Effector memory CD4-positive, alpha-beta T cell (primary cell): Measurements from ENCODE around the gene BAIAP2L2.

Experiments used
- DNase-seq, 3 donors: peaks; one replicate each; pipeline ENCODE4 v3.0.0-alpha.2; 2020
- H3K27ac ChIP-seq: 2 replicates; pipeline ENCODE4 v1.7.0; 2013; ENCODE audit warnings: mild to moderate bottlenecking, low read length, moderate library complexity; ENCODE audit not compliant: insufficient read depth, poor library complexity, severe bottlenecking
- H3K27me3 ChIP-seq: replicated peaks from 2 replicates; pipeline ENCODE4 v1.7.0; 2013; ENCODE audit warnings: mild to moderate bottlenecking, low read length; ENCODE audit not compliant: insufficient read depth, control insufficient read depth, poor library complexity, severe bottlenecking
- H3K36me3 ChIP-seq: 2 replicates; pipeline ENCODE4 v1.7.0; 2013; ENCODE audit warnings: mild to moderate bottlenecking, low read length, moderate library complexity; ENCODE audit not compliant: control insufficient read depth, insufficient read depth
- H3K4me1 ChIP-seq: 2 replicates; pipeline ENCODE4 v1.7.0; 2013; ENCODE audit warnings: low read length, mild to moderate bottlenecking; ENCODE audit not compliant: control insufficient read depth, insufficient read depth, poor library complexity, severe bottlenecking
- H3K4me3 ChIP-seq: 2 replicates; pipeline ENCODE4 v1.7.0; 2013; ENCODE audit warnings: low read length, low read depth, mild to moderate bottlenecking; ENCODE audit not compliant: insufficient read depth, poor library complexity, severe bottlenecking
- H3K9me3 ChIP-seq: 2 replicates; pipeline ENCODE4 v1.7.0; 2013; ENCODE audit warnings: mild to moderate bottlenecking, low read length, moderate library complexity; ENCODE audit not compliant: control insufficient read depth

The BAIAP2L2 gene

DNA sequence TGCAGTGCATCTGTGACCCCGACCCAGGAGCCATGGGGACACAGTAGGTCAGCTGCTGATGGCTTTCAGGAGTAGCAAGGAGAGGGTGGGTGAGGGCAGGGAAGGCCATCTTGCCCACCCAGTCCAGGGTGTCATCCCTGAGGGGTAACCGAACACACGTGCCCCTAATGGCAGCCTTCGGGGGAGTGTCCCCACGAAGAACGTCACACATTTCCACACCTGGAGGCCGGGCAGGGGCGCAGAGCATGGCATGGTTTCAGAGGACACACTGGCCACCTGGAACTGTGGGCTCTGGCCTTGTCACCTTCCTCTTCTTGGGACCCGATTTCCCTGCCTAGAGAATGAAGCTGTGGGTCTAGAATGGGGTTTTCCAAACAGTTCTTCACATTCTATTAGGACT is 19.4 kb upstream of the BAIAP2L2 start:
- Histone ChIP-seq H3K27ac (no peak overlapping the region), H3K4me3 (no peak overlapping the region), H3K27me3 (no peaks in the 10 kb centered on the region), H3K36me3 (peaks cover 68% of the 10 kb centered on the region), H3K4me1 (no peaks in the 10 kb centered on the region), H3K9me3 (no peaks in the 10 kb centered on the region)
- DNase-seq = no peak

DNA sequence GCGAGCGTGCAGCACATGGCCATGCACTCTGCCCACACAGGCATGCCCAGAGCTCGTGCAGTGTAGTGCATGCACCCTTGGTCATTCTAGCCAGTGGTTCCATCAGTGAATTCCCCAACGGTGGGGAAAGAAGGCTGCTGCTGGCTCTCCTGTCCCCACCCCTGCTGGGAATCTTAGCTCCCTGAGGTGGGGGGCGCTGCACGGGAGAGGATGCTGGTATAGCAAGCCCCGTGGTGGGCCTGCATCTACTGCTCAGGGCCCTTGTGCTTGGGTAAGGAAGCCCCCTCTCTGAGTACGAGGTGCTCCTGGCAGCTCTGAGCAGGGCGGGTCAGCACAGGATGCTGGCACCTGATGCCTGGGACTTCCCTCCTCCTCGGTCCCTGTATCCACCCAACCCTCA is 18.5 kb upstream of the BAIAP2L2 start:
- no peak overlapping the region for H3K27ac ChIP-seq
- H3K9me3 ChIP-seq = no peaks in the 10 kb centered on the region
- DNase-seq = no peak
- no peak overlapping the region for H3K4me3 ChIP-seq
- H3K36me3 ChIP-seq = peaks cover 65% of the 10 kb centered on the region
- no peaks in the 10 kb centered on the region for H3K27me3 ChIP-seq
- no peaks in the 10 kb centered on the region for H3K4me1 ChIP-seq

DNA sequence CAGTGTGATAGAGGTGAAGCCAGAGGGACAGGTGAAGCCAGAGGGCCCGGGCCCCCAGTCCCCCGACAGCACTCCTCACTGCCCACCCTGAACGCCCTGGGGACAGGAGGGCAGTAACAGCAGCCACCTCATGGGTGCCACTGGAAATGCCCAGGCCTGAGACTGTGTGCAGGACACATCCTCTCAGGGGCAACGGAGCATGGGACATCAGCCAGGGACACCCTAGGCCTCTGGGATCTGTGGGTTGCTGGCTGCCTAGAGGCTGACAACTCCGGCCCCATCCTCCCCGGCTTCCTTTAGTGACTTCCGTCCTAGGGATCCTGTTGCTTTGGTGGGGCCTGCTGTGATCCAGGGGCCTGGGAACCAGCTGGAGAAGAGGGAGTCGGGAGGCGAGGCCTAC is 17.4 kb upstream of the BAIAP2L2 start:
- H3K36me3 ChIP-seq = peaks cover 54% of the 10 kb centered on the region

DNA sequence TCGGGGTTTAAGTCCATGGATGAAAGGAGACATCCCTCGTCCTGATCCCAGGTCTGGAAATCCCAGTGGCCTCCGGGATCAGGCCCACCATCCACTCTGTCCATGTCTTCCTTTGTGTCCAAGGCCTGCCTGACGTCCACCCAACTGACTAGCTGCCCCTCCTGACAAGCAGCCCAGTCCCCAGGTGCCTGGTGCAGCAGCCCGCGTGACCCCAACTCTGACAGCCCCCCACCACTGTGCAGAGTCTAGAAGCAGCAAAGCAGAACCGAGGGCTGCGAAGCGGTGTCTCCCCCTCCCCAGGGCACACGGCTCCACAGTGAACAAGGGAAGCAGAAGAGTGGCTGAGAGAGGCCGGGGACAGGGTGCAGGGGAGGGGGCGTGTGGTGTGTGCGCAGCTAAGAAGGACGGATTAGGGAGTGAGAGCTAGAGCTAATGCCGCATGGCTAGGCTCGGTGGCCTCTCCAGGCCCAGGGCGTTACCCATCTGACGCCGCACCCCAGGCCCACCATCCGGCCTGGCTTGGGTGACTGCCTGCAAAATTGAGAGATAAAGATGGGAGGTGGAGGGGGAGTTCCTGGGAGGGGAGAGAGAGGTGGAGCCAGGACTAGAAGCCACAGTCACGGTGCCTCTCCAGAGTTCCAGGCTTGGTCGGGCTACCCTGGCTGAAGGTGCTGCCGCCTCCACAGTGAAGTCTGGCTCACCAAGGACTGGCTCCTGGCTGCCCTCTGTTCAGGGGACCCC is 16.6 kb upstream of the BAIAP2L2 start:
- no peak overlapping the region for H3K4me3 ChIP-seq
- no peaks in the 10 kb centered on the region for H3K9me3 ChIP-seq
- no peak for DNase-seq
- H3K27ac ChIP-seq = no peak overlapping the region
- no peaks in the 10 kb centered on the region for H3K27me3 ChIP-seq
- H3K36me3 ChIP-seq = peaks cover 47% of the 10 kb centered on the region
- H3K4me1 ChIP-seq = no peaks in the 10 kb centered on the region

More for the DNA sequence above, 17.4 kb upstream of the BAIAP2L2 start:
- no peak for DNase-seq
- Histone ChIP-seq H3K4me3 (no peak overlapping the region), H3K4me1 (no peaks in the 10 kb centered on the region), H3K9me3 (no peaks in the 10 kb centered on the region), H3K27ac (no peak overlapping the region), H3K27me3 (no peaks in the 10 kb centered on the region)

DNA sequence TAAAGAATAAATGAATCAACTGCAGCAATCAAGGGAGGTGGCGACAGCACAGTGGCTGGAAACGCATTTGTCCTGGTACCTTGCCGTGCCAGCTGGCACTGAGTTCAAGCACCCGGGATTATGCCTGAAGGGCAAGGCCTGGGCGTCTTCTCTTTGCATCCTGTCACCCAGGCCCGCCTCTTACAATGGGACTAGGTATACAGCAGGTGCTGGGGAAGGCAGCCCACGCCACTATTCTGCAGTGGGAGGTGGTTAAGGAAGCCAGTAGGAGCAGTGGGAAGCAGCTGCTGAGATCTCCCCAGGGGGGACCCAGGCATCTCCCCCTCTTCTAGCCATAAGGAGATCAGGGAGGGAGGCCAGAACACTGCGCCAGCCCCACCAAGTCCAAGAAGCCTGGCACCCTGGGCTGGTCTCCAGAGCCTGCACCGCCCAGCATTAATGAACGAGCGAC is 15.3 kb upstream of the BAIAP2L2 start:
- Histone ChIP-seq H3K27ac (no peak overlapping the region), H3K4me3 (no peak overlapping the region), H3K4me1 (no peaks in the 10 kb centered on the region), H3K9me3 (no peaks in the 10 kb centered on the region), H3K27me3 (no peaks in the 10 kb centered on the region), H3K36me3 (peaks cover 42% of the 10 kb centered on the region)
- no peak for DNase-seq

DNA sequence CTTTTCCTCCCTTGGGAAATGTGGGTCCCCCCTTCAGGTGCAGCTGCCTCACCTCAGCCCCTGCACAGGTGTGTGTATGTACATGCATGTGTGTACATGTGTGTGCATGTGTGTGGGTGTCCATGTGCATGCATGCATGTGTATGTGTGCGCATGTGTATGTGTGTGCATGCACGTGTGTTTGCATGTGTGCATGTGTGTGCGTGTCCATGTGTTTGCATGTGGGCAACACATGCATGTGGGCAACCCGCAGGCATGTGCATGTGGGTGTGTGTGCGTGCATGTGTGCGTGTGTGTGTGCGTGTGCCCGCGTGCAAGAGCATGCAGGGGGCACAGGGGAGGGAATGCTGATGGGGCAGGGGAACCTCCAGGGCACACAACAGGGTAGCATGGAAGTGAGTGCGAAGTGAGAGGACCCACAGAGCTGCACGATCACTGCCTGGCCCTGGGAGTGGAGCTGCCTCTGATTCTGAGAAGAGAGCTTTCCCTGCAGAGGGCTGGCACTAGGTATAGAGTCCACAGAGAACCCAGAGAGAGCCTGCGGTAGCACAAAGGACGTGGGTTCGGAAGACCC is 14.6 kb upstream of the BAIAP2L2 start:
- Histone ChIP-seq H3K4me1 (no peaks in the 10 kb centered on the region), H3K27ac (no peak overlapping the region), H3K36me3 (peaks cover 42% of the 10 kb centered on the region), H3K4me3 (no peak overlapping the region), H3K27me3 (no peaks in the 10 kb centered on the region), H3K9me3 (no peaks in the 10 kb centered on the region)
- DNase-seq = no peak

DNA sequence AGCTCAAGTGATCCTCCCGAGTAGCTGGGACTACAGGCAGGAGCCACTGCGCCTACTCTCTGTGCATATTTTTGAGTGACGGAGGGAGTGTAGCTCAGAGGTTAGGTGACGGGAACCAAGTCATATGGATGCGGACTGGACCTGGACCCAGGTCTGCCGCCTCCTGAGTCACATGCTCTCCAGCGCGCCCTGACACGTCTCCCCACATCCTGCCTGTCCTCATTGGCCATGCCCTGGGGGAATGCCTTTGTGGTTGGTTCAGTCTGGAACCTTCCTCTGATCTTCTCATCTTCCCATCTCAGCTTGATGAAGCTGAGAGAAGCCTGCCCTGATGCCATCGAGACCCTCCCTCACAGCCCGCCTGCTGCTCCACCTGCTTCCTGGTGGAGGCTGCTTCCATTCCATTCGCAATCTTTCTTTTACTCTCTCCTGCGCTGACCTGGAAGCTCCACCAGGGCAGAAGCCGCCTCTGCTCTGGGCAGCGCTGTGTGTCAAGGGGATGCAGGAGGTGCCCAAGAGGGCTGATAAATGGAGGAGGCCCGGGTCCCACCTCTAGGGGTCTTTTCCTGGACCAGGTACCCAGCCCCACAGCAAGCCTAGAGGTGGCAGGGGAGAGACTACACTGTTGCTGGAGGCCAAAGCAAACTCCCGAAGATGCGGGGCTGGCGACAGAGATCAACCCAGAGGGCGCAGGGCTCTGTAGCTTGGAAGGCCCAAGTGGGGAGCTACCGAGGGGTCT is 13.9 kb upstream of the BAIAP2L2 start:
- Histone ChIP-seq H3K4me3 (no peak overlapping the region), H3K36me3 (peaks cover 36% of the 10 kb centered on the region), H3K4me1 (no peaks in the 10 kb centered on the region), H3K27ac (no peak overlapping the region), H3K27me3 (no peaks in the 10 kb centered on the region), H3K9me3 (no peaks in the 10 kb centered on the region)
- no peak for DNase-seq

DNA sequence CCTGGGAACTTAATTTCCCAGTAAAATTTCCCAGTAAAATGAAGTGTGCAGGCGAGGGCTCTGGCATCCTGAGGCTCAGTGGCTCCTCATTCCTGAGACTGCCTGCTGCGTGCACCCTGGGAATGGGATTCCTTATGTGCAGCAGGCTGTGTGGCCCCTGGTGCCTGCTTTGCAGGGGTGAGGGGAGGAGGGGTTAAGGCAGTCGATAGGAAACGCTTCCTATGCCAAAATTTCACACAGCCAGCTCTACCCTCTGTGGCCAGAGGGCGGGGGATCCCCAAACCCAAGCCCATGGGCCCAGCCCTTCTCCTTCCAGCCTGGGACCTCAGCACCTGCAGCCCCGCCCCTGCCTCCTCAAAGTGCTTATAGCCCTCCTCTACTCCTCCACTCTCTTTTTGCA is 12.1 kb upstream of the BAIAP2L2 start:
- H3K4me3 ChIP-seq = no peak overlapping the region
- no peaks in the 10 kb centered on the region for H3K4me1 ChIP-seq
- H3K9me3 ChIP-seq = no peaks in the 10 kb centered on the region
- no peak overlapping the region for H3K27ac ChIP-seq
- peaks cover 20% of the 10 kb centered on the region for H3K36me3 ChIP-seq
- H3K27me3 ChIP-seq = no peaks in the 10 kb centered on the region
- no peak for DNase-seq

DNA sequence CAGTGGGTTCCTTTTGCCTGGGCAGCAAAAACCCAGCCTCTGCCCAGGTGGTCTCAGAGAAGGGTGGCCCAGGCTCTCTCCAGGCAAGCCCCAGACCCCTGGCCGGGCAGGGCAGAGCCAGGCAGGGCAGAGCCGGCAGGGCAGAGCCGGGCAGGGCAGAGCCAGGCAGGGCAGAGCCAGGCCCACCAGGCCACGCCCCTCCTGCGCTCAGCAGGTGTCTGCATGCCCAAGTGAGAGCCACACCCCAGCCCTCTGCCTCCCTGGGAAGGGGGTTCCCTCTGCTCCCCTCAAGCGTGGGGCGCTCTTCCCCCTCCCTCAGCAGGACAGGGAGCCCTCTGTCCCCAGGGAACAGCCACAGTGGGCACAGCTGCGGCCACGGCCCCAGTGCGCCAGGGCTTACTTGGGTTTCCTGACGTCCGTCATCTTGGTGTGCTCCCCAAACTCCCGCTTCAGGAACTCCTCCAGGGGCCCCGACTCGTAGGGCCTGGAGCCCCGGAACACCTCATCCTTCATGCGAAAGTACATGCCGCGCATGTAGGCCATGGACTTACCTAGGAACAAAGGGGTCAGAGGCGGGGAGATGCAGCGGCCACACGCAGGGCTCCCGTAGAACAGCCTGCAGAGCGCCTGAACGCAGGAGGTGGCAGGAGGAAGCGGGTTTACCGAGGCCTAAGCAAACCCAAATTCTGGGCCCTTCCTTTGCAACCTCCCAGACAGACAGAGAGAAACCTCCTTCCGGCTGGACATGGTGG is 10.1 kb upstream of the BAIAP2L2 start:
- no peaks in the 10 kb centered on the region for H3K27me3 ChIP-seq
- no peak for DNase-seq
- H3K27ac ChIP-seq = no peak overlapping the region
- no peaks in the 10 kb centered on the region for H3K9me3 ChIP-seq
- no peak overlapping the region for H3K4me3 ChIP-seq
- peaks cover 4% of the 10 kb centered on the region for H3K36me3 ChIP-seq
- H3K4me1 ChIP-seq = no peaks in the 10 kb centered on the region
